ENCODE measurements around the gene DPPA5. TPM values are rescaled to one million over a fixed set of nuclear protein-coding genes. Genes with fewer than 3 reads are reported as not detected.

The DPPA5 gene
- total and polyA plus RNA-seq, 9 of the 15 experiments (the other 6 are each of a cell fraction or from before 2014, with no cell fraction given) = not detected

- TF ChIP-seq ZNF318 (IDR thresholded peaks at IDR 0.05; ENCODE audit: borderline replicate concordance in 1 of 2, low read depth in 1 of 2) (no peak), NCOA2 (IDR thresholded peaks at IDR 0.05; ENCODE audit: partially characterized antibody in 2 of 2) (no peak), ZFP36 (IDR thresholded peaks at IDR 0.05; ENCODE audit: low read depth, low read length, partially characterized antibody) (no peak), DACH1 (IDR thresholded peaks at IDR 0.05; ENCODE audit: partially characterized antibody) (no peak), PYGO2 (tag; IDR thresholded peaks at IDR 0.05) (no peak), PHB (CRISPR knock-in tag; IDR thresholded peaks at IDR 0.05) (no peak), EGR1 (conservative IDR thresholded peaks at IDR 0.05) (peak; percentile 95), SAP30 (IDR thresholded peaks at IDR 0.05; ENCODE audit: borderline replicate concordance, insufficient read depth, low read depth, low read length, poor library complexity, severe bottlenecking) (peak; percentile 30), MTF1 (CRISPR knock-in tag; IDR thresholded peaks at IDR 0.05; ENCODE audit: borderline replicate concordance) (no peak), CBX3 (IDR thresholded peaks at IDR 0.05; ENCODE audit: borderline replicate concordance in 1 of 2, low read length in 2 of 2) (0 out of 3 replicates have a peak, but pooled peaks of 1 of the 2 experiments have one; percentile 36), CHD4 (IDR thresholded peaks at IDR 0.05; ENCODE audit: insufficient read depth, insufficient replicate concordance, low read depth, low read length, poor library complexity, severe bottlenecking) (no peak), ZNF146 (CRISPR knock-in tag; IDR thresholded peaks at IDR 0.05; ENCODE audit: unreplicated experiment) (no peak), THRB (CRISPR knock-in tag; conservative IDR thresholded peaks at IDR 0.05) (no peak), CREB3 (tag; conservative IDR thresholded peaks at IDR 0.05; ENCODE audit: low read depth) (no peak)
Observed at GRCh38 chr6:73309785-73310502, 44.1 kb downstream of the DPPA5 start (continued).

All from K562 (cell line).